Astrocyte (in vitro differentiated cells and primary cell): ENCODE data around the gene ALG6.

Experiments used
- EZH2 ChIP-seq: IDR thresholded peaks from 2 replicates; pipeline ENCODE4 v1.6.1; 2012; ENCODE audit warnings: mild to moderate bottlenecking, low read length, inconsistent platforms; ENCODE audit not compliant: insufficient read depth
- TF ChIP-seq, protein P1 (sequence below): IDR thresholded peaks from 2 replicates; pipeline ENCODE4 v1.5.1; 2011; ENCODE audit warnings: low read depth, mild to moderate bottlenecking, inconsistent platforms, low read length, moderate library complexity; ENCODE audit not compliant: insufficient read depth

DNA sequence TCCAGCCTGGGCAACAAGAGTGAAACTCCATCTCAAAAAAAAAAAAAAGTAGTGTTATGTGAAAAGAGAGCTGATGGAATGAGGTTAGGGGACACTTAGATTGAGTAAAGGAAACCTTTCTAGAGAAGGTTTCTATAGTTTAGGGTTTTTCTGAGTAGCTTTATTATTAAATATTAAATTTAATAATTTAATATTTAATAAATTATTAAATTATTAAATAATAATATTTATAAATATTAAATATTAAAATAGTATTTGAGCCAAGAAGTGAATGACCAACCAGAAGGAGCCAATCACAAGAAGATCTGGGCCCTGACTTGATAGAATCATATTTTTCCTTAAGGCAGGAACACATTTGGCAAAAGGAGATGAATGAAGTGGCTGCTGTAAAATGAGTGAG, 50.7 kb downstream of the ALG6 start:
- TF ChIP-seq EZH2: no peak
- TF ChIP-seq, protein P1, sequence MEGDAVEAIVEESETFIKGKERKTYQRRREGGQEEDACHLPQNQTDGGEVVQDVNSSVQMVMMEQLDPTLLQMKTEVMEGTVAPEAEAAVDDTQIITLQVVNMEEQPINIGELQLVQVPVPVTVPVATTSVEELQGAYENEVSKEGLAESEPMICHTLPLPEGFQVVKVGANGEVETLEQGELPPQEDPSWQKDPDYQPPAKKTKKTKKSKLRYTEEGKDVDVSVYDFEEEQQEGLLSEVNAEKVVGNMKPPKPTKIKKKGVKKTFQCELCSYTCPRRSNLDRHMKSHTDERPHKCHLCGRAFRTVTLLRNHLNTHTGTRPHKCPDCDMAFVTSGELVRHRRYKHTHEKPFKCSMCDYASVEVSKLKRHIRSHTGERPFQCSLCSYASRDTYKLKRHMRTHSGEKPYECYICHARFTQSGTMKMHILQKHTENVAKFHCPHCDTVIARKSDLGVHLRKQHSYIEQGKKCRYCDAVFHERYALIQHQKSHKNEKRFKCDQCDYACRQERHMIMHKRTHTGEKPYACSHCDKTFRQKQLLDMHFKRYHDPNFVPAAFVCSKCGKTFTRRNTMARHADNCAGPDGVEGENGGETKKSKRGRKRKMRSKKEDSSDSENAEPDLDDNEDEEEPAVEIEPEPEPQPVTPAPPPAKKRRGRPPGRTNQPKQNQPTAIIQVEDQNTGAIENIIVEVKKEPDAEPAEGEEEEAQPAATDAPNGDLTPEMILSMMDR: no peak
